Fibroblast of pulmonary artery (primary cell): Measurements from ENCODE around the gene MSI1.

ENCODE experiments used
- DNase-seq: peaks from one replicate; pipeline ENCODE4 v3.0.0-alpha.2; 2010; ENCODE audit warnings: low read depth
- H3K4me3 ChIP-seq: replicated peaks from 2 replicates; pipeline ENCODE4 v1.5.1; 2011; ENCODE audit warnings: low read depth, mild to moderate bottlenecking, control low read depth, low read length, moderate library complexity
- CTCF ChIP-seq: IDR thresholded peaks from 2 replicates; pipeline ENCODE4 v1.5.1; 2011; ENCODE audit warnings: mild to moderate bottlenecking, control low read depth, low read length, inconsistent platforms; ENCODE audit errors: missing control alignments

The MSI1 gene

GRCh38 chr12:120363274-120363855, 5.6 kb downstream of the MSI1 start:
- DNase-seq = no peak
- TF ChIP-seq CTCF = no peak
- H3K4me3 ChIP-seq = no peak overlapping the region

DNA sequence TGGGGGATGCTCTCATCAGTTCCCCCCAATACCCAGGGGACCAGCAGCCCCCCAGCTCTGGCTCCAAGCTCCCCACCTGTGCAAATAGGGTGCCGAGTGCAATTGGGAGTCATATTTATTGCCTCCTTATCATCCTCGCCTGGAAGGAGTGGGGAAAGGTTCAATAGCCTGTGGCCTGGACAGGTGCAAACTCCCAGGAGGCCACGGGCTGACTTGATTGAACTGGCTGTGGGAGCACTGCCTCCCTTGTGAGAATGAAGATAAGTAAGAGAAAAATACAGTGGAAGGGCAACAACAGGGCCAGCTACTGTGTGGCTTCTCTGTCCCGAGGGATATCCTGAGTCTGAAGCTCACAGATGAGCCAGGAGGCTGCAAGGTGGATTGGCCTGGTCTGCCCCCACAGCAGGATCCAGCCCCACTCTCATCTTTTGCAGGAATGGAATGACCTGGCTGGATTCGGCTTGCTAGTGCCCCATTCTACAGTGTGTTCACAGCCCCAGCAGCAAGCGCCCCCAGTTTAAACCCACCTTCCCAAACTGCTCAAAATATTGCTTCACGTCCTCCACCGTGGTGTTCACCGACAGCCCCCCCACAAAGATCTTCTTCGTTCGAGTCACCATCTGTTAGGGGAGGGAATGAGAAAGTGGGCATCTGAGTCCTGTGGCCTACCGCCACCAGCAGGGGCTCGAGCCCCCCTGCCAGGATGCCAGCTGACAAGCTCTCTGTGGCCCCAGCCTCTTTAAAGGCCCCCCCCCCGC, 6.3 kb downstream of the MSI1 start:
- DNase-seq = no peak
- TF ChIP-seq CTCF = no peak

GRCh38 chr12:120361506-120362208, 7.3 kb downstream of the MSI1 start:
- H3K4me3 ChIP-seq = peak overlapping the region; percentile 24
- TF ChIP-seq CTCF = no peak
- peak; percentile 68 for DNase-seq

More for the DNA sequence above, 6.3 kb downstream of the MSI1 start:
- no peak overlapping the region for H3K4me3 ChIP-seq

DNA sequence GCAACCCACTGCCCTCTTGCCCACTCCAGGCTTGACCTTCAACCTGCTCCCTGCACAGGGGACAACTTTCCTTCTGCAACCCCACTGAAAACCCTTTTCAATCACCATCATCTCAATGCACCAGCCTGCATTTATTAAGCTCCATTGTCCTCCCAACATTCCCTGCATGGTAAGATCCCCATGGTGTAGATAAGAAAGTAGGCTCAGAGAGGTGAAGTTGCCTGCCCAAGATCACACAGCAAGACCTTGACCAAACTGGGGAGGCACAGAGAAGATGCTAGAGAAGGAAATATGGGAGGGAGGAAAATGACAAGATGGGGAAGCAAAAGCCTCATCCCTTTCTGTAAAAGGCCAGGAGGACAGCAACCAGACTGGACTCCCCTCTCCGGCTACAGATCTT, 9.8 kb downstream of the MSI1 start:
- DNase-seq = no peak
- H3K4me3 ChIP-seq = no peak overlapping the region
- no peak for TF ChIP-seq CTCF

DNA sequence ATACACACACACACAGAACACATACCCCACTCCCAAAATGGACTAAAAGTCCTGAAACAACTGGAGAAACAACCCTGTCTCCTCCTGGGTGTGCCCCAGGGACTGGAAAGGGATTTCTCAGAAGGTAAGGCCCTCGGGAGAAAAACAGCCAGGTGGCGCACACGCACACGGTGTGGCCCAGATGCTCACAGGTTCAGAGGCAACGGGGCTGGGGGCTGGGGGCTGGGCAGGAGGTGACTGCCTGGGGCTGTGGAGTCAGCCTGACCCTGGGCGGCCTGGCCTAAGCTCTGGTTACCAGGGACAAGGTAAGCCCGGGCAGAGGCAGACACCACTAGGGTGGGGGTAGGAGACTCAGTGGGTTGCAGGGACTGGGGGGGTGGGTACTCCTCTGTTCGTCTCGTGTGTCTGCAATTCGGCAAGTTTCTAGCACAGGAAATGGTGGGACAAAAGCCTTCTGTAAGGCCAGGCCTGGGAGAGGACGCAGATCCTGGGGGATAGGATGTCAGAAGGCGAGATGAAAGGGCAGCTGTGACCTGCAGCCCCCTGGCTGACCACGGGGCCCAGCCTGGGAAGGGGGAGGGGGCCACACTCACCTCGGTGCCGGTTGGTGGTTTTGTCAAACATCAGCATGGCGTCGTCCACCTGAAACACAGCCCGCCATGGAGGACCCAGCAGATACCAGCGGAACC, 10.4 kb downstream of the MSI1 start:
- TF ChIP-seq CTCF = no peak
- DNase-seq = no peak
- no peak overlapping the region for H3K4me3 ChIP-seq

GRCh38 chr12:120357104-120357503, 11.9 kb downstream of the MSI1 start:
- H3K4me3 ChIP-seq = no peak overlapping the region
- no peak for DNase-seq
- TF ChIP-seq CTCF = no peak
